IMR-90 (cell line): Measurements from ENCODE around the gene FAM193B. TPM values are rescaled to one million over a fixed set of nuclear protein-coding genes. Genes with fewer than 3 reads are reported as not detected.
A peak's percentile ranks its signal among the peaks of the same experiment; 100 is the strongest.

ENCODE experiments used
- ATAC-seq: fragments of 200-7000 bp; cut with Tn5 transposase; 2 replicates; pipeline ENCODE4 v1.9.1; 2020; ENCODE audit warnings: low read depth, mild to moderate bottlenecking, moderate library complexity
- BruUV-seq: library from RNA; stranded (reverse); fragments of 400-500 nt; replicated peaks from 2 replicates; lab custom pipeline; 2021; lab: Mats Ljungman, UMichigan
- CTCF ChIA-PET: fragments of 300-600 bp; formaldehyde crosslinking; extraction: SDS; loops from one replicate; lab custom pipeline; 2021; ENCODE audit warnings: antibody characterized with exemption; lab: Yijun Ruan, JAX
- POLR2A ChIA-PET: fragments of 300-600 bp; sonication (Branson Sonifier 250); formaldehyde crosslinking; loops from one replicate; lab custom pipeline; 2022; ENCODE audit warnings: antibody characterized with exemption; ENCODE audit not compliant: unreplicated experiment; lab: Charles Lee
- DNase-seq: peaks from one replicate; pipeline ENCODE4 v3.0.0; 2013
- H2AFZ ChIP-seq: replicated peaks from 2 replicates; pipeline ENCODE3; 2013; ENCODE audit warnings: low read length, mild to moderate bottlenecking; ENCODE audit not compliant: poor library complexity
- H2AK5ac ChIP-seq: 2 replicates; pipeline ENCODE4 v1.6.1; 2013; ENCODE audit warnings: low read depth, low read length, inconsistent platforms
- H2AK9ac ChIP-seq: replicated peaks from 2 replicates; pipeline ENCODE3; 2013; ENCODE audit warnings: mild to moderate bottlenecking, low read depth, low read length, moderate library complexity; ENCODE audit not compliant: poor library complexity
- H2BK120ac ChIP-seq: 2 replicates; pipeline ENCODE4 v1.6.1; 2013; ENCODE audit warnings: low read depth, low read length, inconsistent platforms
- H2BK15ac ChIP-seq: 3 replicates; pipeline ENCODE4 v1.6.1; 2013; ENCODE audit warnings: low read depth, low read length, inconsistent platforms
- H2BK20ac ChIP-seq: 2 replicates; pipeline ENCODE4 v1.6.1; 2013; ENCODE audit warnings: low read depth, mild to moderate bottlenecking, inconsistent platforms, low read length, moderate library complexity
- H2BK5ac ChIP-seq: 2 replicates; pipeline ENCODE4 v1.6.1; 2013; ENCODE audit warnings: mild to moderate bottlenecking, low read depth, low read length, inconsistent platforms; ENCODE audit not compliant: poor library complexity, severe bottlenecking
- H3K14ac ChIP-seq: replicated peaks from 2 replicates; pipeline ENCODE4 v1.6.1; 2013; ENCODE audit warnings: low read depth, low read length, inconsistent platforms
- H3K18ac ChIP-seq: 2 replicates; pipeline ENCODE4 v1.6.1; 2013; ENCODE audit warnings: low read depth, low read length, control low read depth
- H3K23ac ChIP-seq: 2 replicates; pipeline ENCODE4 v1.6.1; 2013; ENCODE audit warnings: low read depth, low read length, inconsistent platforms
- H3K27ac ChIP-seq: 2 replicates; pipeline ENCODE4 v1.5.1; 2013; ENCODE audit warnings: mild to moderate bottlenecking, control low read depth, low read length; ENCODE audit not compliant: insufficient read depth
- H3K27me3 ChIP-seq: 2 replicates; pipeline ENCODE4 v1.6.1; 2013; ENCODE audit warnings: low read length; ENCODE audit not compliant: control insufficient read depth, insufficient read depth
- H3K36me3 ChIP-seq: 2 replicates; pipeline ENCODE4 v1.6.1; 2013; ENCODE audit warnings: low read length, mixed read lengths; ENCODE audit not compliant: control insufficient read depth, insufficient read depth
- H3K4ac ChIP-seq: 2 replicates; pipeline ENCODE4 v1.6.1; 2013; ENCODE audit warnings: low read depth, low read length, inconsistent platforms
- H3K4me1 ChIP-seq: 2 replicates; pipeline ENCODE4 v1.6.1; 2013; ENCODE audit warnings: low read length, mixed read lengths; ENCODE audit not compliant: control insufficient read depth, insufficient read depth
- H3K4me2 ChIP-seq: 2 replicates; pipeline ENCODE4 v1.6.1; 2013; ENCODE audit warnings: low read depth, mild to moderate bottlenecking, control low read depth, low read length, moderate library complexity
- H3K4me3 ChIP-seq: 2 replicates; pipeline ENCODE4 v1.5.1; 2013; ENCODE audit warnings: low read depth, mild to moderate bottlenecking, control low read depth, low read length, moderate library complexity; ENCODE audit not compliant: insufficient read depth
- H3K56ac ChIP-seq: 2 replicates; pipeline ENCODE4 v1.6.1; 2013; ENCODE audit warnings: low read length, inconsistent platforms; ENCODE audit not compliant: insufficient read depth; ENCODE audit errors: extremely low read depth
- H3K79me1 ChIP-seq, 2 experiments: 2 replicates each; pipeline ENCODE4 v1.6.1; 2013; ENCODE audit warnings: low read length in 2 of 2, inconsistent platforms in 1 of 2, low read depth in 1 of 2
- H3K9ac ChIP-seq: 2 replicates; pipeline ENCODE4 v1.6.1; 2013; ENCODE audit warnings: low read depth, low read length, control low read depth
- H3K9me1 ChIP-seq: 2 replicates; pipeline ENCODE4 v1.6.1; 2013; ENCODE audit warnings: low read length, inconsistent platforms; ENCODE audit not compliant: insufficient read depth
- H3K9me3 ChIP-seq: 2 replicates; pipeline ENCODE4 v1.6.1; 2013; ENCODE audit warnings: low read length; ENCODE audit not compliant: control insufficient read depth, insufficient read depth
- H4K20me1 ChIP-seq: 2 replicates; pipeline ENCODE4 v1.6.1; 2013; ENCODE audit warnings: low read length, inconsistent platforms; ENCODE audit not compliant: insufficient read depth
- H4K5ac ChIP-seq: 2 replicates; pipeline ENCODE4 v1.6.1; 2013; ENCODE audit warnings: mild to moderate bottlenecking, low read depth, low read length, control low read depth
- H4K8ac ChIP-seq, 2 experiments: 2 replicates each; pipeline ENCODE4 v1.6.1; 2013; ENCODE audit warnings: low read depth in 2 of 2, low read length in 2 of 2, control low read depth in 1 of 2, inconsistent platforms in 1 of 2
- H4K91ac ChIP-seq: 2 replicates; pipeline ENCODE4 v1.6.1; 2013; ENCODE audit warnings: low read depth, low read length, inconsistent platforms; ENCODE audit not compliant: insufficient read depth
- MAZ ChIP-seq: IDR thresholded peaks from 2 replicates; pipeline ENCODE4 v1.6.1; 2012; ENCODE audit warnings: low read depth, mild to moderate bottlenecking, low read length, improper control_type of control experiment, moderate library complexity, borderline replicate concordance
- MXI1 ChIP-seq: IDR thresholded peaks from 2 replicates; pipeline ENCODE4 v1.6.1; 2012; ENCODE audit warnings: low read depth, mild to moderate bottlenecking, low read length, moderate library complexity, borderline replicate concordance
- POLR2A ChIP-seq: IDR thresholded peaks from 2 replicates; pipeline ENCODE4 v1.6.1; 2012; ENCODE audit warnings: mild to moderate bottlenecking, low read depth, low read length
- RCOR1 ChIP-seq: IDR thresholded peaks from 2 replicates; pipeline ENCODE4 v1.6.1; 2012; ENCODE audit warnings: mild to moderate bottlenecking, low read length, improper control_type of control experiment; ENCODE audit not compliant: insufficient replicate concordance
- RFX5 ChIP-seq: IDR thresholded peaks from 2 replicates; pipeline ENCODE4 v1.8.0; 2012; ENCODE audit warnings: low read depth, mild to moderate bottlenecking, low read length, moderate library complexity
- SMC3 ChIP-seq: fragments of 150-350 bp; IDR thresholded peaks from 2 replicates; pipeline ENCODE4 v1.6.1; 2016; ENCODE audit warnings: low read depth, mild to moderate bottlenecking, antibody characterized with exemption, low read length, moderate library complexity
- WGBS, 2 experiments: methylation state at CpG; one replicate each; pipeline versions ENCODE4 v1.1.5 to v1.1.7; 2013; ENCODE audit warnings: missing lambda C conversion rate in 2 of 2; ENCODE audit not compliant: insufficient read length in 1 of 2; ENCODE audit errors: extremely low coverage in 2 of 2; 5-methylcytosine and 5-hydroxymethylcytosine counted together
- dilution Hi-C: fragments of 300-500 bp; cut with HindIII; formaldehyde crosslinking; loops from one replicate; pipeline ENCODE4 v1.14.3; 2018; ENCODE audit warnings: low sequenced_read_pairs; ENCODE audit not compliant: unreplicated experiment
- in situ Hi-C: fragments of 300-500 bp; cut with MboI; formaldehyde crosslinking; loops from 3 replicates; pipeline ENCODE4 v1.14.3; 2019; ENCODE audit warnings: low sequenced_read_pairs, inconsistent platforms, mixed read lengths
- intact Hi-C: fragments of 100-400 bp; cut with micrococcal nuclease; formaldehyde crosslinking; loops from 2 replicates; pipeline ENCODE4 v1.10.0; 2022
- polyA plus RNA-seq, 3 experiments: library from polyadenylated mRNA; depleted of rRNA; stranded (reverse); fragments of >200 nt; gene quantifications; 2 replicates each; pipeline ENCODE4 v1.2.3, GENCODE V29; 2012; ENCODE audit warnings: low replicate concordance in 1 of 3
- total RNA-seq: library from RNA; depleted of rRNA; stranded (reverse); fragments of >200 nt; gene quantifications from 2 replicates; pipeline ENCODE4 v1.2.3, GENCODE V29; 2012
- TF ChIP-seq, protein P1 (sequence below): fragments of 150-350 bp; IDR thresholded peaks from 2 replicates; pipeline ENCODE4 v1.6.1; 2017; ENCODE audit warnings: mild to moderate bottlenecking, antibody characterized with exemption, low read length, low read depth

The FAM193B gene
- total and polyA plus RNA-seq, 2 of the 4 experiments (the other 2 are of a cell fraction), result 9.5 to 52.2 TPM

DNA sequence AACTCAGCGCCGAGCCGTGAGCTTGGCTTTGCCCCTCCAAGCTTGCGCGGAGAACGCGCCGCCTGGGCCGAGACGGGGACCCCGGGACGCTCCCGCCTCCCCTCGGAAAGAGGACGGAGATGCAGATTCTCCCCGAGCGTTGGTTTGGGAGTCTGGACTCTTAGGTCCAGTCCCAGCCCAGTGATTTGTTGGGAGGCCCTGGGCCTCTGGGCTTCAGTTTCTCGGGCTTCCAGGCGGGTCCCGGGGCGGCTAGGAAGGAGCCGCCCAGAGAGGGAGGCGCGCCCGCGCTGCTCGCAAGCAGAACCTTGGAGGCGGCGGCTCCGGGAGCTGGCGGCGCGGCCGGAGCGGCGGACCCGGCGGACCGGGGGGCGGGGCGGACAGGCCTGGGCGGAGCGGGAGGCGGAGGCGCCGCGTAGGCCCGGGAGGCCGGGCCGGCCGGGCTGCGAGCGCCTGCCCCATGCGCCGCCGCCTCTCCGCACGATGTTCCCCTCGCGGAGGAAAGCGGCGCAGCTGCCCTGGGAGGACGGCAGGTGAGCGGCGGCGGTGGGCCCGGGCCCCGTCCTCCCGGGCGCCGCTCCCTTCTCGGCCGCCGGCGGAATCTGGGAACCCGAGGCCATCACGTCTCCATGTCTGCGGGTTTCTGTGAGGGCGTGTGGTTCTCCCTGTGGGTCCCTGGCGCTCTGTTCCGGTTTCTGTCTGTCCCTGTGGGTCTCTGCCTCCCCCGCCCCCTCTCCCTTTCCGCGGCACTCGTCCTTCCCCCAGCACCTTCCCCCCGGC lies 45.6 kb upstream of the FAM193B start, which contains the start of gene B4GALT7:
B4GALT7 (plus strand) TSS at position 402 of the 777 bp plus-strand sequence; CDS start at position 481, 79 bp downstream.
- CTCF ChIA-PET, result interaction anchor here (1.3 kb wide), 1 partner anchor 54 kb away, joined by 3 read pairs; no protein-coding TSS in a partner anchor
- 0 out of 2 replicates have a peak, but pooled peaks cover 3% of the 10 kb centered on the region for H3K9me1 ChIP-seq
- H3K56ac ChIP-seq, result peak within 1 kb of the TSS; percentile 64
- no peaks in the 10 kb centered on the region for H3K27me3 ChIP-seq
- H3K36me3 ChIP-seq, result peaks cover 19% of the 10 kb centered on the region
- no peaks in the 10 kb centered on the region for H3K9me3 ChIP-seq
- H4K8ac ChIP-seq, result peak within 1 kb of the TSS; percentile 53 to 97
- peak within 1 kb of the TSS; percentile 50 for H4K5ac ChIP-seq
- H2AK9ac ChIP-seq, result peak within 1 kb of the TSS; percentile 96
- POLR2A ChIA-PET, result interaction anchor here (0.5 to 0.8 kb wide), 2 partner anchors 54 to 73 kb away, joined by 3 to 4 read pairs; no protein-coding TSS in a partner anchor
- H3K14ac ChIP-seq, result peak within 1 kb of the TSS; percentile 96
- peak within 1 kb of the TSS; percentile 92 for H3K9ac ChIP-seq
- H3K27ac ChIP-seq, result peak within 1 kb of the TSS; percentile 78
- H3K23ac ChIP-seq, result peak within 1 kb of the TSS; percentile 81
- peak within 1 kb of the TSS; percentile 100 for H2AFZ ChIP-seq
- DNase-seq, result peak; percentile 69
- peak; percentile 97 for ATAC-seq
- intact Hi-C loops (loop anchor here (2.0 to 10.0 kb wide), 2 partner anchors 53 to 565 kb away; no protein-coding TSS in a partner anchor), dilution Hi-C loops (no loop called here), in situ Hi-C loops (loop anchor here (10.0 to 25.0 kb wide), 2 partner anchors 462 to 555 kb away; partner anchors contain the start of gene NHP2)
- H4K20me1 ChIP-seq, result no peaks in the 10 kb centered on the region
- TF ChIP-seq MAZ (peak; percentile 88; the same call in 1 of the 2 replicates), RFX5 (no peak), RCOR1 (no peak), MXI1 (peak; percentile 78; the same call in 1 of the 2 replicates), POLR2A (peak; percentile 86), SMC3 (no peak)
- TF ChIP-seq, protein P1, sequence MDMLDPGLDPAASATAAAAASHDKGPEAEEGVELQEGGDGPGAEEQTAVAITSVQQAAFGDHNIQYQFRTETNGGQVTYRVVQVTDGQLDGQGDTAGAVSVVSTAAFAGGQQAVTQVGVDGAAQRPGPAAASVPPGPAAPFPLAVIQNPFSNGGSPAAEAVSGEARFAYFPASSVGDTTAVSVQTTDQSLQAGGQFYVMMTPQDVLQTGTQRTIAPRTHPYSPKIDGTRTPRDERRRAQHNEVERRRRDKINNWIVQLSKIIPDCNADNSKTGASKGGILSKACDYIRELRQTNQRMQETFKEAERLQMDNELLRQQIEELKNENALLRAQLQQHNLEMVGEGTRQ, result no peak
- H2BK120ac ChIP-seq, result peak within 1 kb of the TSS; percentile 82
- peak within 1 kb of the TSS; percentile 88 for H3K4me3 ChIP-seq
- BruUV-seq, result no TSS peak
- peak within 1 kb of the TSS; percentile 97 for H3K4me2 ChIP-seq
- H3K18ac ChIP-seq, result peak within 1 kb of the TSS; percentile 26
- peak within 1 kb of the TSS; percentile 79 for H3K4ac ChIP-seq
- WGBS, 2 experiments, result 1% methylated on average over 51 of the region's 86 CpGs; no CpG with 5 or more reads in 1 of the 2 experiments
- H2BK20ac ChIP-seq, result no peak within 1 kb of the TSS
- peaks cover 3% of the 10 kb centered on the region for H3K4me1 ChIP-seq
- H2BK15ac ChIP-seq, result peak within 1 kb of the TSS; percentile 8; the same call in 1 of the 3 replicates
- H2BK5ac ChIP-seq, result peak within 1 kb of the TSS; percentile 73
- peak within 1 kb of the TSS; percentile 72 for H4K91ac ChIP-seq
- H3K79me1 ChIP-seq, result peaks cover 11 to 43% of the 10 kb centered on the region in 2 experiments
- H2AK5ac ChIP-seq, result peak within 1 kb of the TSS; percentile 85
